HCT116 (cell line): ENCODE measurements around the gene TSPAN11. TPM values are rescaled to one million over a fixed set of nuclear protein-coding genes. Genes with fewer than 3 reads are reported as not detected.

Experiments used
- ATAC-seq: fragments of 200-7000 bp; cut with Tn5 transposase; 2 replicates; pipeline ENCODE4 v1.9.1; 2020; ENCODE audit warnings: mild to moderate bottlenecking, moderate library complexity
- BruUV-seq: library from RNA; stranded (reverse); fragments of 400-500 nt; replicated peaks from 2 replicates; lab custom pipeline; 2021; lab: Mats Ljungman, UMichigan
- CTCF ChIA-PET: fragments of 300-600 bp; sonication (Branson Sonifier 250); formaldehyde crosslinking; loops from one replicate; lab custom pipeline; 2021; ENCODE audit warnings: antibody characterized with exemption; lab: Charles Lee
- POLR2A ChIA-PET: fragments of 300-600, 350-600 bp; sonication (Branson Sonifier 250); formaldehyde crosslinking; loops from one replicate; lab custom pipeline; 2021; ENCODE audit warnings: antibody characterized with exemption; lab: Charles Lee
- RAD21 ChIA-PET, 2 experiments: fragments of 300-600 bp; sonication (Branson Sonifier 250); formaldehyde crosslinking; loops; one replicate each; lab custom pipeline; 2023; ENCODE audit warnings: low total read pairs in 2 of 2; ENCODE audit not compliant: uncharacterized antibody in 2 of 2, unreplicated experiment in 2 of 2, low non-redundant PET in 1 of 2; lab: Charles Lee
- DNase-seq: peaks from one replicate; pipeline ENCODE4 v3.0.0-alpha.2; 2010; ENCODE audit warnings: low read depth, low spot score
- H2AFZ ChIP-seq: fragments of 200-600 bp; shearing (Covaris generic), sonication (generic); 2 replicates; pipeline ENCODE4 v1.6.1; 2017; ENCODE audit warnings: low read depth, mixed run types, mixed read lengths, antibody characterized with exemption, low read length; ENCODE audit not compliant: poor library complexity, severe bottlenecking
- H3K27ac ChIP-seq: 2 replicates; pipeline ENCODE4 v1.5.1; 2012; ENCODE audit warnings: low read depth, low read length
- H3K27me3 ChIP-seq: fragments of 200-600 bp; sonication (generic); 2 replicates; pipeline ENCODE4 v1.6.1; 2016; ENCODE audit warnings: mixed run types, low read length, mixed read lengths; ENCODE audit not compliant: insufficient read depth
- H3K36me3 ChIP-seq, 2 experiments: fragments of 200-500 bp in 1 of 2; fragments of 200-600 bp in 1 of 2; sonication (Bioruptor generic) in 1 of 2; sonication (generic) in 1 of 2; 2 replicates each; pipeline versions ENCODE4 v1.5.1 to v1.6.1; 2014 to 2016; ENCODE audit warnings: low read length in 2 of 2, inconsistent platforms in 1 of 2, mixed read lengths in 1 of 2, mixed run types in 1 of 2; ENCODE audit not compliant: insufficient read depth in 2 of 2, control insufficient read depth in 1 of 2
- H3K4me1 ChIP-seq, 2 experiments: fragments of 200-600 bp in 1 of 2; sonication (generic) in 1 of 2; 2 replicates each; pipeline versions ENCODE4 v1.5.1 to v1.6.1; 2012 to 2017; ENCODE audit warnings: low read length in 2 of 2, inconsistent platforms in 1 of 2, mild to moderate bottlenecking in 1 of 2, mixed read lengths in 1 of 2, mixed run types in 1 of 2, moderate library complexity in 1 of 2; ENCODE audit not compliant: insufficient read depth in 2 of 2, control insufficient read depth in 1 of 2
- H3K4me2 ChIP-seq: fragments of 200-600 bp; sonication (generic); 2 replicates; pipeline ENCODE4 v1.6.1; 2017; ENCODE audit warnings: mixed run types, low read length, mixed read lengths
- H3K4me3 ChIP-seq, 2 experiments: fragments of 200-600 bp in 1 of 2; sonication (generic) in 1 of 2; replicated peaks in 1 of 2; 2 replicates each; pipeline ENCODE4 v1.5.1; 2011 to 2016; ENCODE audit warnings: low read length in 2 of 2, control low read depth in 1 of 2, low read depth in 1 of 2, mild to moderate bottlenecking in 1 of 2, mixed read lengths in 1 of 2, mixed run types in 1 of 2
- H3K79me2 ChIP-seq: fragments of 200-600 bp; sonication (generic); 2 replicates; pipeline ENCODE4 v1.6.1; 2017; ENCODE audit warnings: mild to moderate bottlenecking, mixed run types, low read length, moderate library complexity, mixed read lengths; ENCODE audit not compliant: insufficient read depth
- H3K9ac ChIP-seq: fragments of 200-600 bp; sonication (generic); 2 replicates; pipeline ENCODE4 v1.6.1; 2016; ENCODE audit warnings: low read length, mixed read lengths
- H3K9me2 ChIP-seq: fragments of 200-600 bp; sonication (generic), shearing (Covaris generic); 2 replicates; pipeline ENCODE4 v1.6.1; 2017; ENCODE audit warnings: mixed run types, mild to moderate bottlenecking, moderate library complexity; ENCODE audit not compliant: insufficient read depth
- H3K9me3 ChIP-seq, 2 experiments: fragments of 200-500 bp in 1 of 2; fragments of 200-600 bp in 1 of 2; sonication (Bioruptor generic) in 1 of 2; sonication (generic) in 1 of 2; 2 replicates each; pipeline ENCODE4 v1.6.1; 2014 to 2017; ENCODE audit warnings: low read length in 2 of 2, mixed read lengths in 2 of 2, inconsistent platforms in 1 of 2, low read depth in 1 of 2, mild to moderate bottlenecking in 1 of 2, mixed run types in 1 of 2, moderate library complexity in 1 of 2; ENCODE audit not compliant: control insufficient read depth in 1 of 2, insufficient read depth in 1 of 2
- H4K20me1 ChIP-seq: fragments of 200-600 bp; sonication (generic), shearing (Covaris generic); 2 replicates; pipeline ENCODE4 v1.6.1; 2017; ENCODE audit warnings: mixed run types, mild to moderate bottlenecking, moderate library complexity; ENCODE audit not compliant: insufficient read depth
- CBX3 ChIP-seq: IDR thresholded peaks from 2 replicates; pipeline ENCODE4 v1.6.1; 2012; ENCODE audit warnings: low read depth
- CEBPB ChIP-seq: IDR thresholded peaks from 2 replicates; pipeline ENCODE4 v1.6.1; 2012; ENCODE audit warnings: low read depth
- CTCF ChIP-seq, 3 experiments: fragments of 200-600 bp in 1 of 3; sonication (generic) in 1 of 3; IDR thresholded peaks in 2 of 3; conservative IDR thresholded peaks in 1 of 3; 2 replicates each; pipeline ENCODE4 v1.5.1; 2012 to 2017; ENCODE audit warnings: low read depth in 2 of 3, low read length in 2 of 3, antibody characterized with exemption in 1 of 3, borderline replicate concordance in 1 of 3, control low read depth in 1 of 3, mild to moderate bottlenecking in 1 of 3, mixed read lengths in 1 of 3, mixed run types in 1 of 3, moderate library complexity in 1 of 3; ENCODE audit not compliant: insufficient read depth in 1 of 3
- EGR1 ChIP-seq: IDR thresholded peaks from 2 replicates; pipeline ENCODE4 v1.6.1; 2012; ENCODE audit warnings: low read depth
- ELF1 ChIP-seq: IDR thresholded peaks from 2 replicates; pipeline ENCODE4 v1.6.1; 2012; ENCODE audit warnings: low read depth, borderline replicate concordance
- EZH2 ChIP-seq: fragments of 200-600 bp; sonication (generic); IDR thresholded peaks from 2 replicates; pipeline ENCODE4 v1.6.1; 2017; ENCODE audit warnings: antibody characterized with exemption, mixed run types
- EZH2phosphoT487 ChIP-seq: fragments of 200-600 bp; IDR thresholded peaks from 2 replicates; pipeline ENCODE4 v1.6.1; 2018; ENCODE audit warnings: antibody characterized with exemption, borderline replicate concordance
- FOSL1 ChIP-seq: IDR thresholded peaks from 2 replicates; pipeline ENCODE4 v1.6.1; 2012; ENCODE audit warnings: low read depth
- MAX ChIP-seq: IDR thresholded peaks from 2 replicates; pipeline ENCODE4 v1.6.1; 2012
- POLR2A ChIP-seq: IDR thresholded peaks from 2 replicates; pipeline ENCODE4 v1.7.0; 2011; ENCODE audit warnings: borderline replicate concordance; ENCODE audit not compliant: insufficient read depth, insufficient read length; ENCODE audit errors: extremely low read depth
- RAD21 ChIP-seq: IDR thresholded peaks from 2 replicates; pipeline ENCODE4 v1.6.1; 2012; ENCODE audit warnings: low read depth, mild to moderate bottlenecking
- SP1 ChIP-seq: IDR thresholded peaks from 2 replicates; pipeline ENCODE4 v1.6.1; 2012; ENCODE audit warnings: low read depth
- SRF ChIP-seq: IDR thresholded peaks from 2 replicates; pipeline ENCODE4 v1.6.1; 2012; ENCODE audit warnings: low read depth
- TCF7L2 ChIP-seq: IDR thresholded peaks from 2 replicates; pipeline ENCODE4 v1.7.0; 2011; ENCODE audit warnings: borderline replicate concordance, inconsistent platforms; ENCODE audit not compliant: insufficient read depth, insufficient read length; ENCODE audit errors: extremely low read depth
- YY1 ChIP-seq: IDR thresholded peaks from 2 replicates; pipeline ENCODE4 v1.6.1; 2011; ENCODE audit warnings: low read length, low read depth, moderate library complexity, mild to moderate bottlenecking; ENCODE audit not compliant: insufficient replicate concordance; ENCODE audit errors: extremely low read depth
- ZFX ChIP-seq: fragments of 450-650 bp; IDR thresholded peaks from 2 replicates; pipeline ENCODE4 v1.6.1; 2017
- ZNF274 ChIP-seq: fragments of 200-500 bp; sonication (Bioruptor generic); IDR thresholded peaks from 2 replicates; pipeline ENCODE4 v1.6.1; 2014; ENCODE audit warnings: mild to moderate bottlenecking, low read depth, low read length, inconsistent platforms
- intact Hi-C: fragments of 100-400 bp; cut with micrococcal nuclease; formaldehyde crosslinking; loops from 2 replicates; pipeline ENCODE4 v1.10.0; 2022
- total RNA-seq: library from RNA; stranded (reverse); gene quantifications from one replicate; pipeline ENCODE4 v1.2.1, GENCODE V29; 2021; ENCODE audit not compliant: unreplicated experiment
- TF ChIP-seq, protein P1 (sequence below): IDR thresholded peaks from 2 replicates; pipeline ENCODE4 v1.6.1; 2012
- TF ChIP-seq, protein P2 (sequence below): IDR thresholded peaks from 2 replicates; pipeline ENCODE4 v1.6.1; 2012; ENCODE audit warnings: low read depth
- TF ChIP-seq, protein P3 (sequence below): IDR thresholded peaks from 2 replicates; pipeline ENCODE4 v1.6.1; 2011; ENCODE audit warnings: mild to moderate bottlenecking, low read length, moderate library complexity; ENCODE audit not compliant: insufficient replicate concordance; ENCODE audit errors: extremely low read depth

TSPAN11 gene
- total RNA-seq, 1 experiment from 2014 or later, result not detected

GRCh38 chr12:30880813-30881212 lies 45.7 kb upstream of the TSPAN11 start:
- no peak for DNase-seq
- no peak overlapping the region for H3K27ac ChIP-seq
- H3K9me2 ChIP-seq, result no peaks in the 10 kb centered on the region
- H3K4me1 ChIP-seq, result no peaks in the 10 kb centered on the region
- no peaks in the 10 kb centered on the region for H4K20me1 ChIP-seq
- intact Hi-C loops, result no loop called here
- no peaks in the 10 kb centered on the region for H3K36me3 ChIP-seq
- TF ChIP-seq EZH2 (no peak), EZH2phosphoT487 (no peak), CTCF (IDR thresholded peaks at IDR 0.05 in 2 of 3, conservative IDR thresholded peaks at IDR 0.05 in 1 of 3; ENCODE audit: borderline replicate concordance in 1 of 3, insufficient read depth in 1 of 3, low read depth in 2 of 3, low read length in 2 of 3) (no peak), ZFX (no peak), FOSL1 (no peak), CEBPB (no peak), POLR2A (no peak), EGR1 (no peak), YY1 (no peak), RAD21 (no peak), SRF (no peak), CBX3 (no peak), SP1 (no peak), TCF7L2 (no peak), MAX (no peak), ZNF274 (no peak), ELF1 (no peak)
- TF ChIP-seq, protein P1, sequence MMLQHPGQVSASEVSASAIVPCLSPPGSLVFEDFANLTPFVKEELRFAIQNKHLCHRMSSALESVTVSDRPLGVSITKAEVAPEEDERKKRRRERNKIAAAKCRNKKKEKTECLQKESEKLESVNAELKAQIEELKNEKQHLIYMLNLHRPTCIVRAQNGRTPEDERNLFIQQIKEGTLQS, result no peak
- TF ChIP-seq, protein P2, sequence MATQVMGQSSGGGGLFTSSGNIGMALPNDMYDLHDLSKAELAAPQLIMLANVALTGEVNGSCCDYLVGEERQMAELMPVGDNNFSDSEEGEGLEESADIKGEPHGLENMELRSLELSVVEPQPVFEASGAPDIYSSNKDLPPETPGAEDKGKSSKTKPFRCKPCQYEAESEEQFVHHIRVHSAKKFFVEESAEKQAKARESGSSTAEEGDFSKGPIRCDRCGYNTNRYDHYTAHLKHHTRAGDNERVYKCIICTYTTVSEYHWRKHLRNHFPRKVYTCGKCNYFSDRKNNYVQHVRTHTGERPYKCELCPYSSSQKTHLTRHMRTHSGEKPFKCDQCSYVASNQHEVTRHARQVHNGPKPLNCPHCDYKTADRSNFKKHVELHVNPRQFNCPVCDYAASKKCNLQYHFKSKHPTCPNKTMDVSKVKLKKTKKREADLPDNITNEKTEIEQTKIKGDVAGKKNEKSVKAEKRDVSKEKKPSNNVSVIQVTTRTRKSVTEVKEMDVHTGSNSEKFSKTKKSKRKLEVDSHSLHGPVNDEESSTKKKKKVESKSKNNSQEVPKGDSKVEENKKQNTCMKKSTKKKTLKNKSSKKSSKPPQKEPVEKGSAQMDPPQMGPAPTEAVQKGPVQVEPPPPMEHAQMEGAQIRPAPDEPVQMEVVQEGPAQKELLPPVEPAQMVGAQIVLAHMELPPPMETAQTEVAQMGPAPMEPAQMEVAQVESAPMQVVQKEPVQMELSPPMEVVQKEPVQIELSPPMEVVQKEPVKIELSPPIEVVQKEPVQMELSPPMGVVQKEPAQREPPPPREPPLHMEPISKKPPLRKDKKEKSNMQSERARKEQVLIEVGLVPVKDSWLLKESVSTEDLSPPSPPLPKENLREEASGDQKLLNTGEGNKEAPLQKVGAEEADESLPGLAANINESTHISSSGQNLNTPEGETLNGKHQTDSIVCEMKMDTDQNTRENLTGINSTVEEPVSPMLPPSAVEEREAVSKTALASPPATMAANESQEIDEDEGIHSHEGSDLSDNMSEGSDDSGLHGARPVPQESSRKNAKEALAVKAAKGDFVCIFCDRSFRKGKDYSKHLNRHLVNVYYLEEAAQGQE, result no peak
- TF ChIP-seq, protein P3, sequence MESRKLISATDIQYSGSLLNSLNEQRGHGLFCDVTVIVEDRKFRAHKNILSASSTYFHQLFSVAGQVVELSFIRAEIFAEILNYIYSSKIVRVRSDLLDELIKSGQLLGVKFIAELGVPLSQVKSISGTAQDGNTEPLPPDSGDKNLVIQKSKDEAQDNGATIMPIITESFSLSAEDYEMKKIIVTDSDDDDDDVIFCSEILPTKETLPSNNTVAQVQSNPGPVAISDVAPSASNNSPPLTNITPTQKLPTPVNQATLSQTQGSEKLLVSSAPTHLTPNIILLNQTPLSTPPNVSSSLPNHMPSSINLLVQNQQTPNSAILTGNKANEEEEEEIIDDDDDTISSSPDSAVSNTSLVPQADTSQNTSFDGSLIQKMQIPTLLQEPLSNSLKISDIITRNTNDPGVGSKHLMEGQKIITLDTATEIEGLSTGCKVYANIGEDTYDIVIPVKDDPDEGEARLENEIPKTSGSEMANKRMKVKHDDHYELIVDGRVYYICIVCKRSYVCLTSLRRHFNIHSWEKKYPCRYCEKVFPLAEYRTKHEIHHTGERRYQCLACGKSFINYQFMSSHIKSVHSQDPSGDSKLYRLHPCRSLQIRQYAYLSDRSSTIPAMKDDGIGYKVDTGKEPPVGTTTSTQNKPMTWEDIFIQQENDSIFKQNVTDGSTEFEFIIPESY, result no peak
- TF ChIP-seq, all 23 proteins: peak for 0
- no peak overlapping the region for H2AFZ ChIP-seq
- no peak overlapping the region for H3K4me2 ChIP-seq
- no peaks in the 10 kb centered on the region for H3K79me2 ChIP-seq
- ATAC-seq, result no peak
- no TSS peak for BruUV-seq
- H3K4me3 ChIP-seq, result no peak overlapping the region
- RAD21 ChIA-PET, result no interaction called here
- CTCF ChIA-PET, result no interaction called here
- no peaks in the 10 kb centered on the region for H3K9me3 ChIP-seq
- no peak overlapping the region for H3K9ac ChIP-seq
- peaks cover 24% of the 10 kb centered on the region for H3K27me3 ChIP-seq
- POLR2A ChIA-PET, result no interaction called here
